Gastroesophageal sphincter (tissue), 3 donors: ENCODE results near the gene ABCG4.

Source experiments
- CTCF ChIP-seq, 4 experiments: fragments of 200-600 bp in 2 of 4; fragments of 450-650 bp in 2 of 4; sonication (generic) in 1 of 4; IDR thresholded peaks; one replicate each; pipeline ENCODE4 v1.5.1; 2017 to 2019; ENCODE audit warnings: antibody characterized with exemption in 4 of 4, mild to moderate bottlenecking in 2 of 4, moderate library complexity in 2 of 4
- POLR2A ChIP-seq, 2 donors: fragments of 450-650 bp; IDR thresholded peaks; one replicate each; pipeline ENCODE4 v1.6.1; 2017; ENCODE audit warnings: antibody characterized with exemption in 2 of 2, mild to moderate bottlenecking in 2 of 2, moderate library complexity in 1 of 2
- POLR2AphosphoS5 ChIP-seq: sonication (generic); formaldehyde crosslinking; IDR thresholded peaks from one replicate; pipeline ENCODE4 v1.6.1; 2017; ENCODE audit warnings: antibody characterized with exemption

GRCh38 chr11:119149018-119149785 is at the start of gene ABCG4:
- TF ChIP-seq CTCF (IDR thresholded peaks at IDR 0.05) (no peak), POLR2A (IDR thresholded peaks at IDR 0.05) (no peak), POLR2AphosphoS5 (no peak)
